H1 (cell line): ENCODE measurements around the gene LRRC49. TPM values are rescaled to one million over a fixed set of nuclear protein-coding genes. Genes with fewer than 3 reads are reported as not detected.

Source experiments
- CTCF ChIA-PET: fragments of 300-600 bp; sonication (Branson Sonifier 250); formaldehyde crosslinking; loops from one replicate; lab custom pipeline; 2021; ENCODE audit not compliant: partially characterized antibody; lab: Charles Lee
- POLR2A ChIA-PET: fragments of 300-600 bp; sonication (Branson Sonifier 250); formaldehyde crosslinking; loops from one replicate; lab custom pipeline; 2021; ENCODE audit warnings: inconsistent platforms; ENCODE audit not compliant: partially characterized antibody; lab: Charles Lee
- DNase-seq, 2 experiments: peaks; one replicate each; pipeline versions ENCODE4 v3.0.0 to v3.0.0-alpha.2; 2010 to 2022; ENCODE audit warnings: low spot score in 2 of 2, low read depth in 1 of 2, mixed read lengths in 1 of 2
- FAIRE-seq: peaks from 2 replicates; lab custom pipeline; 2011; peaks lifted over from hg19 to GRCh38; lab: Jason Lieb, UNC
- H2AFZ ChIP-seq: 2 replicates; pipeline ENCODE4 v1.8.1; 2012; ENCODE audit warnings: low read length, inconsistent platforms
- H2AK5ac ChIP-seq: 2 replicates; pipeline ENCODE4 v1.6.1; 2013; ENCODE audit warnings: low read depth, low read length
- H2BK120ac ChIP-seq: replicated peaks from 2 replicates; pipeline ENCODE3; 2013; ENCODE audit warnings: low read depth, low read length, inconsistent platforms
- H2BK12ac ChIP-seq: 2 replicates; pipeline ENCODE4 v1.6.1; 2013; ENCODE audit warnings: low read depth, low read length
- H2BK15ac ChIP-seq: 2 replicates; pipeline ENCODE4 v1.6.1; 2013; ENCODE audit warnings: low read length
- H2BK20ac ChIP-seq: 2 replicates; pipeline ENCODE4 v1.6.1; 2013; ENCODE audit warnings: low read length
- H2BK5ac ChIP-seq: 2 replicates; pipeline ENCODE4 v1.6.1; 2013; ENCODE audit warnings: low read depth, low read length
- H3K14ac ChIP-seq: 2 replicates; pipeline ENCODE4 v1.6.1; 2013; ENCODE audit warnings: inconsistent platforms; ENCODE audit not compliant: insufficient read length
- H3K18ac ChIP-seq: 2 replicates; pipeline ENCODE4 v1.6.1; 2013; ENCODE audit warnings: low read length; ENCODE audit errors: extremely low read depth
- H3K23ac ChIP-seq: 2 replicates; pipeline ENCODE4 v1.6.1; 2013; ENCODE audit warnings: inconsistent platforms; ENCODE audit not compliant: insufficient read length
- H3K23me2 ChIP-seq: 2 replicates; pipeline ENCODE4 v1.6.1; 2013; ENCODE audit warnings: low read depth, low read length
- H3K27ac ChIP-seq: 2 replicates; pipeline ENCODE4 v1.6.1; 2011; ENCODE audit warnings: low read depth, low read length, inconsistent platforms
- H3K27me3 ChIP-seq, 4 experiments: replicated peaks in 1 of 4; 1 replicate in 1 of 4; 2 replicates in 3 of 4; pipeline versions ENCODE4 v1.6.1 to v1.8.1; 2011 to 2013; ENCODE audit warnings: low read length in 3 of 4, mild to moderate bottlenecking in 3 of 4, inconsistent platforms in 2 of 4, mixed read lengths in 2 of 4, moderate library complexity in 1 of 4; ENCODE audit not compliant: control insufficient read depth in 3 of 4, insufficient read depth in 3 of 4; ENCODE audit errors: extremely low read depth in 1 of 4
- H3K36me3 ChIP-seq, 4 experiments: 2 replicates each; pipeline versions ENCODE4 v1.6.1 to v1.8.1; 2011 to 2013; ENCODE audit warnings: mild to moderate bottlenecking in 4 of 4, low read length in 3 of 4, moderate library complexity in 2 of 4, control low read depth in 1 of 4, inconsistent platforms in 1 of 4; ENCODE audit not compliant: insufficient read depth in 4 of 4, control insufficient read depth in 2 of 4
- H3K4ac ChIP-seq: replicated peaks from 2 replicates; pipeline ENCODE3; 2013; ENCODE audit warnings: low read length, low read depth, mixed read lengths, inconsistent platforms; ENCODE audit not compliant: insufficient read length
- H3K4me1 ChIP-seq, 4 experiments: replicated peaks in 1 of 4; 1 replicate in 1 of 4; 2 replicates in 3 of 4; pipeline versions ENCODE4 v1.6.1 to v1.8.1; 2011 to 2013; ENCODE audit warnings: low read length in 3 of 4, inconsistent platforms in 2 of 4, mixed read lengths in 1 of 4; ENCODE audit not compliant: insufficient read depth in 4 of 4, control insufficient read depth in 3 of 4
- H3K4me2 ChIP-seq, 2 experiments: 2 replicates each; pipeline versions ENCODE4 v1.6.1 to v1.8.1; 2011 to 2013; ENCODE audit warnings: low read depth in 2 of 2, low read length in 2 of 2, control low read depth in 1 of 2, inconsistent platforms in 1 of 2, mild to moderate bottlenecking in 1 of 2; ENCODE audit not compliant: insufficient read depth in 1 of 2
- H3K4me3 ChIP-seq, 4 experiments: fragments of 200-600, 300-600 bp in 1 of 4; sonication (generic), shearing (Covaris generic), sonication (Bioruptor Twin) in 1 of 4; 2 replicates each; pipeline versions ENCODE4 v1.5.1 to v1.8.1; 2011 to 2016; ENCODE audit warnings: low read length in 4 of 4, low read depth in 3 of 4, control low read depth in 2 of 4, inconsistent platforms in 2 of 4, mild to moderate bottlenecking in 2 of 4, mixed read lengths in 1 of 4, moderate library complexity in 1 of 4; ENCODE audit not compliant: insufficient read depth in 2 of 4; ENCODE audit errors: extremely low read depth in 1 of 4
- H3K56ac ChIP-seq: replicated peaks from 2 replicates; pipeline ENCODE3; 2013; ENCODE audit warnings: low read depth, mild to moderate bottlenecking, mixed read lengths, low read length, inconsistent platforms; ENCODE audit not compliant: insufficient read length
- H3K79me1 ChIP-seq: 2 replicates; pipeline ENCODE4 v1.6.1; 2013; ENCODE audit warnings: low read depth, low read length, control low read depth
- H3K79me2 ChIP-seq, 2 experiments: 2 replicates each; pipeline versions ENCODE4 v1.6.1 to v1.8.1; 2012 to 2013; ENCODE audit warnings: low read length in 2 of 2, mild to moderate bottlenecking in 2 of 2, inconsistent platforms in 1 of 2; ENCODE audit not compliant: insufficient read depth in 2 of 2, control insufficient read depth in 1 of 2
- H3K9ac ChIP-seq, 4 experiments: replicated peaks in 1 of 4; 1 replicate in 1 of 4; 2 replicates in 3 of 4; pipeline versions ENCODE4 v1.6.1 to v1.8.1; 2011 to 2013; ENCODE audit warnings: low read depth in 3 of 4, low read length in 3 of 4, control low read depth in 2 of 4, mild to moderate bottlenecking in 2 of 4, moderate library complexity in 2 of 4, inconsistent platforms in 1 of 4; ENCODE audit errors: extremely low read depth in 1 of 4
- H3K9me3 ChIP-seq, 2 experiments: 2 replicates each; pipeline versions ENCODE4 v1.6.1 to v1.8.1; 2012 to 2013; ENCODE audit warnings: mild to moderate bottlenecking in 2 of 2, moderate library complexity in 2 of 2, control low read depth in 1 of 2, inconsistent platforms in 1 of 2, low read depth in 1 of 2, low read length in 1 of 2, mixed read lengths in 1 of 2; ENCODE audit not compliant: insufficient read depth in 2 of 2
- H4K20me1 ChIP-seq, 2 experiments: replicated peaks in 1 of 2; 2 replicates each; pipeline versions ENCODE3 to v1.8.1; 2011 to 2013; ENCODE audit warnings: inconsistent platforms in 2 of 2, low read length in 2 of 2, mild to moderate bottlenecking in 1 of 2; ENCODE audit not compliant: insufficient read depth in 2 of 2, control insufficient read depth in 1 of 2
- H4K5ac ChIP-seq: 2 replicates; pipeline ENCODE4 v1.6.1; 2013; ENCODE audit warnings: low read length, low read depth, mixed read lengths, inconsistent platforms; ENCODE audit not compliant: insufficient read length
- H4K8ac ChIP-seq: 2 replicates; pipeline ENCODE4 v1.8.0; 2013; ENCODE audit warnings: mild to moderate bottlenecking, moderate library complexity, low read length, inconsistent platforms; ENCODE audit not compliant: insufficient read depth; ENCODE audit errors: extremely low read depth
- H4K91ac ChIP-seq: replicated peaks from 2 replicates; pipeline ENCODE3; 2013; ENCODE audit warnings: low read length, mixed read lengths, inconsistent platforms; ENCODE audit not compliant: insufficient read length
- CBX5 ChIP-seq: fragments of 300-800, 300-1000 bp; sonication (generic); IDR thresholded peaks from 2 replicates; pipeline ENCODE4 v1.7.1; 2016; ENCODE audit warnings: antibody characterized with exemption, low read length, low read depth
- CEBPB ChIP-seq: IDR thresholded peaks from 2 replicates; pipeline ENCODE4 v1.6.1; 2012; ENCODE audit warnings: low read depth, low read length
- CHD1 ChIP-seq: IDR thresholded peaks from 2 replicates; pipeline ENCODE4 v1.6.1; 2012; ENCODE audit warnings: low read depth, low read length, improper control_type of control experiment
- CTCF ChIP-seq, 3 experiments: IDR thresholded peaks; 1 replicate in 2 of 3; 2 replicates in 1 of 3; pipeline versions ENCODE4 v1.5.1 to v1.6.1; 2011; ENCODE audit warnings: low read length in 3 of 3, mild to moderate bottlenecking in 3 of 3, inconsistent platforms in 2 of 3, low read depth in 1 of 3, moderate library complexity in 1 of 3; ENCODE audit not compliant: insufficient read depth in 1 of 3; ENCODE audit errors: control extremely low read depth in 1 of 3
- MAFK ChIP-seq: IDR thresholded peaks from 2 replicates; pipeline ENCODE4 v1.6.1; 2012; ENCODE audit warnings: low read depth, mild to moderate bottlenecking, improper control_type of control experiment, low read length
- RBBP5 ChIP-seq: IDR thresholded peaks from 2 replicates; pipeline ENCODE4 v1.7.1; 2012; ENCODE audit warnings: low read depth, mild to moderate bottlenecking, inconsistent platforms, low read length, moderate library complexity, borderline replicate concordance
- TCF12 ChIP-seq: IDR thresholded peaks from 2 replicates; pipeline ENCODE4 v1.6.1; 2011; ENCODE audit warnings: low read depth, mild to moderate bottlenecking, low read length
- ZNF274 ChIP-seq: IDR thresholded peaks from 2 replicates; pipeline ENCODE4 v1.7.0; 2012; ENCODE audit warnings: low read length, borderline replicate concordance; ENCODE audit errors: extremely low read depth
- WGBS, 2 experiments: shearing (Covaris generic) in 1 of 2; methylation state at CpG; one replicate each; pipeline versions ENCODE4 v1.1.6 to v1.1.7; 2013 to 2015; ENCODE audit warnings: low lambda C conversion rate in 2 of 2, mixed read lengths in 2 of 2, inconsistent platforms in 1 of 2, low coverage in 1 of 2, missing lambda C conversion rate in 1 of 2; ENCODE audit not compliant: insufficient replicate concordance in 2 of 2, insufficient coverage in 1 of 2, insufficient read length in 1 of 2; ENCODE audit errors: extremely low coverage in 1 of 2, missing lambda C conversion rate in 1 of 2; 5-methylcytosine and 5-hydroxymethylcytosine counted together
- polyA plus RNA-seq, 7 experiments: library from polyadenylated mRNA; depleted of rRNA in 3 of 7; stranded (reverse) in 5 of 7; unstranded in 2 of 7; fragments of >200 nt in 5 of 7; fragments of 200-250 nt in 2 of 7; gene quantifications; 1 replicate in 5 of 7; 2 replicates in 1 of 7; 4 replicates in 1 of 7; pipeline versions ENCODE4 v1.2.1 to v1.2.3, GENCODE V29; 2011 to 2013; ENCODE audit warnings: missing spikeins in 2 of 7, mixed read lengths in 2 of 7
- total RNA-seq: library from RNA; stranded (reverse); fragmentation: NEBNext Ultra II Directional; extraction: Animal tissue kit (Norgen Biotek cat#: 25700); gene quantifications from 2 replicates; pipeline ENCODE4 v1.2.1, GENCODE V29; 2021

The LRRC49 gene
- total and polyA plus RNA-seq, 2 of the 8 experiments (the other 6 are each of a cell fraction or from before 2014, with no cell fraction given): 5.0 to 10.4 TPM

GRCh38 chr15:70936326-70936725 is 43.7 kb downstream of the LRRC49 start:
- Histone ChIP-seq H3K4me1 (no peaks in the 10 kb centered on the region), H2BK20ac (no peak overlapping the region), H3K27ac (no peak overlapping the region), H2BK12ac (no peak overlapping the region), H3K14ac (no peak overlapping the region), H3K18ac (no peak overlapping the region), H2BK5ac (no peak overlapping the region), H3K4me2 (no peak overlapping the region), H3K23me2 (no peaks in the 10 kb centered on the region), H2BK15ac (no peak overlapping the region), H3K36me3 (no peaks in the 10 kb centered on the region), H4K8ac (no peak overlapping the region), H3K23ac (no peak overlapping the region), H2BK120ac (no peak overlapping the region), H2AK5ac (no peak overlapping the region), H3K27me3 (no peaks in the 10 kb centered on the region), H3K9ac (no peak overlapping the region), H4K91ac (no peak overlapping the region), H4K20me1 (no peaks in the 10 kb centered on the region), H3K79me1 (no peaks in the 10 kb centered on the region), H3K4me3 (no peak overlapping the region), H4K5ac (no peak overlapping the region), H3K79me2 (no peaks in the 10 kb centered on the region), H3K9me3 (no peaks in the 10 kb centered on the region), H2AFZ (no peak overlapping the region), H3K56ac (no peak overlapping the region), H3K4ac (no peak overlapping the region)
- WGBS, 2 experiments: 86% methylated on average over 4 of the region's 4 CpGs; no CpG with 5 or more reads in 1 of the 2 experiments
- DNase-seq (no peak), FAIRE-seq (no peak)
- ChIA-PET POLR2A (no interaction called here), CTCF (interaction anchor here (0.7 to 2.8 kb wide), 4 partner anchors 15 to 351 kb away, joined by 3 to 8 read pairs (median 3); no protein-coding TSS in a partner anchor)
- no peak for TF ChIP-seq CBX5
- no peak for TF ChIP-seq RBBP5
- TF ChIP-seq MAFK: no peak
- no peak for TF ChIP-seq CEBPB
- TF ChIP-seq CHD1: no peak
- TF ChIP-seq TCF12: no peak
- no peak for TF ChIP-seq ZNF274
- no peak for TF ChIP-seq CTCF (IDR thresholded peaks at IDR 0.05; ENCODE audit: control extremely low read depth in 1 of 3, insufficient read depth in 1 of 3, low read depth in 1 of 3, low read length in 3 of 3)
